ENCODE data around the gene RAB7A. TPM values are rescaled to one million over a fixed set of nuclear protein-coding genes. Genes with fewer than 3 reads are reported as not detected.

Gene RAB7A
- total and polyA plus RNA-seq, 2 of the 13 experiments (the other 11 are each of a cell fraction or from before 2014, with no cell fraction given): 26.5 to 182 TPM

DNA sequence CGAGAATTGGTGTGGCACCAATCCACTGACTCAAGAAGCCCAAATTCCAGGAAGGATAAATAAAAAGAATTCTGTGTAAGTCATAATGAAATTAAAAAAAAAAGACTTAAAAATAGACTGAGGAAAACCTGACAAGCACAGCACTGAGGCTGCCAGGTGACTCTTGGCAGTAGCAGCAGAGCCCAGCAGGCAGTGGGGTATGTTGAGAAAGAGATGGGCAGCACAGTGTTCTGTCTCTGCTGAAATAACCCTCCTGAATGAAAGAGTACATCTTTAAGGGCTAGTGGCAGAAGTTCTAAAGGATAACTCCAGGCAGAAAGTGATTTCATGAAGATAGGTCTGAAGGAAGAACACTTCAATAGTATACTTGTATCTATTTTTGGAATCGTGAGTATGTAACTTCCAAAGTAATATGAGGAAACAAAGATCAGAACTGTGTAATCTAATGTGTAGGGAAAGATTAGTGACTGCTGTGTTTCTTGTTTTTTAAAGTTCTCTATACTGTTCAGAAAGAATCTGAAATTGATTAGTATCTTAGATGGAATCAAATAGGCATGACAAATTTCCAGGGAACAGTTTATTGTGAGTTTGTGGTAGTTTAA is 75.9 kb downstream of the RAB7A start:
- H3K27me3 ChIP-seq (ENCODE audit: control insufficient read depth in 1 of 2, insufficient read depth in 2 of 2, low read length in 2 of 2): no peaks in the 10 kb centered on the region
- intact Hi-C loops (cut with micrococcal nuclease; ENCODE audit: unreplicated experiment): no loop called here
- DNase-seq (ENCODE audit: low spot score) (no peak), FAIRE-seq (no peak), ATAC-seq (no peak)
- H3K4me3 ChIP-seq (replicated peaks in 1 of 3; ENCODE audit: insufficient read depth in 1 of 3, low read depth in 2 of 3, low read length in 3 of 3): no peak overlapping the region
- no peak for TF ChIP-seq ZNF776 (CRISPR knock-in tag; IDR thresholded peaks at IDR 0.05)
- no peak for TF ChIP-seq DNMT3B (CRISPR knock-in tag; conservative IDR thresholded peaks at IDR 0.05)
- TF ChIP-seq, protein P1, sequence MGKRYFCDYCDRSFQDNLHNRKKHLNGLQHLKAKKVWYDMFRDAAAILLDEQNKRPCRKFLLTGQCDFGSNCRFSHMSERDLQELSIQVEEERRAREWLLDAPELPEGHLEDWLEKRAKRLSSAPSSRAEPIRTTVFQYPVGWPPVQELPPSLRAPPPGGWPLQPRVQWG (CRISPR knock-in tag; IDR thresholded peaks at IDR 0.05; ENCODE audit: borderline replicate concordance, low read depth): no peak
- TF ChIP-seq ZNF619 (CRISPR knock-in tag; IDR thresholded peaks at IDR 0.05): no peak
- TF ChIP-seq ZNF768 (CRISPR knock-in tag; IDR thresholded peaks at IDR 0.05): no peak
- no peak for TF ChIP-seq SMARCE1 (IDR thresholded peaks at IDR 0.05; ENCODE audit: borderline replicate concordance)
- TF ChIP-seq, protein P2, sequence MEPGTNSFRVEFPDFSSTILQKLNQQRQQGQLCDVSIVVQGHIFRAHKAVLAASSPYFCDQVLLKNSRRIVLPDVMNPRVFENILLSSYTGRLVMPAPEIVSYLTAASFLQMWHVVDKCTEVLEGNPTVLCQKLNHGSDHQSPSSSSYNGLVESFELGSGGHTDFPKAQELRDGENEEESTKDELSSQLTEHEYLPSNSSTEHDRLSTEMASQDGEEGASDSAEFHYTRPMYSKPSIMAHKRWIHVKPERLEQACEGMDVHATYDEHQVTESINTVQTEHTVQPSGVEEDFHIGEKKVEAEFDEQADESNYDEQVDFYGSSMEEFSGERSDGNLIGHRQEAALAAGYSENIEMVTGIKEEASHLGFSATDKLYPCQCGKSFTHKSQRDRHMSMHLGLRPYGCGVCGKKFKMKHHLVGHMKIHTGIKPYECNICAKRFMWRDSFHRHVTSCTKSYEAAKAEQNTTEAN (CRISPR knock-in tag; conservative IDR thresholded peaks at IDR 0.05): no peak
- no peak for TF ChIP-seq ZMAT3 (CRISPR knock-in tag; conservative IDR thresholded peaks at IDR 0.05)
- TF ChIP-seq, protein P3, sequence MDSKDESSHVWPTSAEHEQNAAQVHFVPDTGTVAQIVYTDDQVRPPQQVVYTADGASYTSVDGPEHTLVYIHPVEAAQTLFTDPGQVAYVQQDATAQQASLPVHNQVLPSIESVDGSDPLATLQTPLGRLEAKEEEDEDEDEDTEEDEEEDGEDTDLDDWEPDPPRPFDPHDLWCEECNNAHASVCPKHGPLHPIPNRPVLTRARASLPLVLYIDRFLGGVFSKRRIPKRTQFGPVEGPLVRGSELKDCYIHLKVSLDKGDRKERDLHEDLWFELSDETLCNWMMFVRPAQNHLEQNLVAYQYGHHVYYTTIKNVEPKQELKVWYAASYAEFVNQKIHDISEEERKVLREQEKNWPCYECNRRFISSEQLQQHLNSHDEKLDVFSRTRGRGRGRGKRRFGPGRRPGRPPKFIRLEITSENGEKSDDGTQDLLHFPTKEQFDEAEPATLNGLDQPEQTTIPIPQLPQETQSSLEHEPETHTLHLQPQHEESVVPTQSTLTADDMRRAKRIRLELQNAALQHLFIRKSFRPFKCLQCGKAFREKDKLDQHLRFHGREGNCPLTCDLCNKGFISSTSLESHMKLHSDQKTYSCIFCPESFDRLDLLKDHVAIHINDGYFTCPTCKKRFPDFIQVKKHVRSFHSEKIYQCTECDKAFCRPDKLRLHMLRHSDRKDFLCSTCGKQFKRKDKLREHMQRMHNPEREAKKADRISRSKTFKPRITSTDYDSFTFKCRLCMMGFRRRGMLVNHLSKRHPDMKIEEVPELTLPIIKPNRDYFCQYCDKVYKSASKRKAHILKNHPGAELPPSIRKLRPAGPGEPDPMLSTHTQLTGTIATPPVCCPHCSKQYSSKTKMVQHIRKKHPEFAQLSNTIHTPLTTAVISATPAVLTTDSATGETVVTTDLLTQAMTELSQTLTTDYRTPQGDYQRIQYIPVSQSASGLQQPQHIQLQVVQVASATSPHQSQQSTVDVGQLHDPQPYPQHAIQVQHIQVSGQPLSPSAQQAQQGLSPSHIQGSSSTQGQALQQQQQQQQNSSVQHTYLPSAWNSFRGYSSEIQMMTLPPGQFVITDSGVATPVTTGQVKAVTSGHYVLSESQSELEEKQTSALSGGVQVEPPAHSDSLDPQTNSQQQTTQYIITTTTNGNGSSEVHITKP (CRISPR knock-in tag; IDR thresholded peaks at IDR 0.05; ENCODE audit: low read depth): no peak
- BruUV-seq (replicated peaks): no TSS peak
- H3K9ac ChIP-seq (ENCODE audit: insufficient read depth, low read depth, low read length): no peak overlapping the region
- 96% methylated on average over 2 of the region's 2 CpGs for WGBS (ENCODE audit: low lambda C conversion rate)
- no peaks in the 10 kb centered on the region for H3K4me1 ChIP-seq (ENCODE audit: insufficient read depth, low read length)
- peaks cover 29 to 81% of the 10 kb centered on the region in 2 experiments for H3K36me3 ChIP-seq (replicated peaks in 1 of 2; ENCODE audit: control insufficient read depth in 1 of 2, insufficient read depth in 2 of 2, low read length in 2 of 2)
- H3K79me2 ChIP-seq (ENCODE audit: insufficient read depth, low read length): peaks cover 2% of the 10 kb centered on the region
- H3K27ac ChIP-seq (ENCODE audit: extremely low read length, insufficient read depth, low read length): no peak overlapping the region
- H4K20me1 ChIP-seq (ENCODE audit: insufficient read depth, low read length): peaks cover 3% of the 10 kb centered on the region; the same call in 1 of the 2 replicates
- ChIA-PET CTCF (ENCODE audit: low intra/inter-chr PET ratio, low total read pairs) (no interaction called here), POLR2A (no interaction called here)
- no peak overlapping the region for H3K4me2 ChIP-seq (ENCODE audit: low read depth, low read length)
- H2AFZ ChIP-seq (ENCODE audit: low read length): no peak overlapping the region
- no peaks in the 10 kb centered on the region for H3K9me3 ChIP-seq (ENCODE audit: low read length)
- in situ Hi-C loops (cut with HindIII; ENCODE audit: extremely low pct_ligation_motif_present, low pct_unique_long_range_greater_than_20kb): loop anchor here (10.0 kb wide), 1 partner anchor 127 kb away; no protein-coding TSS in a partner anchor
